A549 (cell line): ENCODE results near the gene TACC2. TPM values are rescaled to one million over a fixed set of nuclear protein-coding genes. Genes with fewer than 3 reads are reported as not detected.
A peak's percentile ranks its signal among the peaks of the same experiment; 100 is the strongest.

Source experiments
- ATAC-seq, 2 experiments: fragments of 200-7000 bp in 1 of 2; fragments of >200 bp in 1 of 2; cut with Nextera tagmentation in 1 of 2; cut with Tn5 transposase in 1 of 2; 3 replicates each; pipeline versions ENCODE4 v1.8.0 to v1.9.1; 2018 to 2020; ENCODE audit warnings: mild to moderate bottlenecking in 1 of 2, moderate library complexity in 1 of 2
- CTCF ChIA-PET: fragments of 300-600 bp; sonication (Branson Sonifier 250); formaldehyde crosslinking; extraction: SDS; loops from one replicate; lab custom pipeline; 2021; ENCODE audit warnings: antibody characterized with exemption, inconsistent platforms; lab: Yijun Ruan, JAX
- POLR2A ChIA-PET: fragments of 350-600 bp; formaldehyde crosslinking; extraction: SDS; loops from one replicate; lab custom pipeline; 2021; ENCODE audit warnings: antibody characterized with exemption, inconsistent platforms; lab: Yijun Ruan, JAX
- DNase-seq, 2 experiments: peaks; one replicate each; pipeline versions ENCODE4 v3.0.0 to v3.0.0-alpha.2; 2011 to 2016; ENCODE audit warnings: low read depth in 1 of 2, low spot score in 1 of 2
- FAIRE-seq: peaks from 2 replicates; lab custom pipeline; 2011; peaks lifted over from hg19 to GRCh38; lab: Jason Lieb, UNC
- H3K27ac ChIP-seq, 2 experiments: fragments of >200 bp; sonication (Bioruptor Twin); formaldehyde crosslinking; 3 replicates each; pipeline ENCODE4 v1.5.1; 2016 to 2017
- H3K4me1 ChIP-seq: fragments of >200 bp; sonication (Bioruptor Twin); formaldehyde crosslinking; 3 replicates; pipeline ENCODE4 v1.6.1; 2016
- H3K4me2 ChIP-seq: fragments of >200 bp; sonication (Bioruptor Twin); formaldehyde crosslinking; 3 replicates; pipeline ENCODE4 v1.6.1; 2016
- H3K4me3 ChIP-seq: fragments of >200 bp; sonication (Bioruptor Twin); formaldehyde crosslinking; 3 replicates; pipeline ENCODE4 v1.5.1; 2016
- H3K9me3 ChIP-seq: fragments of >200 bp; sonication (Bioruptor Twin); formaldehyde crosslinking; 3 replicates; pipeline ENCODE4 v1.6.1; 2016
- BHLHE40 ChIP-seq: IDR thresholded peaks from 2 replicates; pipeline ENCODE4 v1.6.1; 2012; ENCODE audit warnings: low read depth, low read length, inconsistent platforms
- CBX8 ChIP-seq: fragments of 200-600 bp; sonication (generic); IDR thresholded peaks from 2 replicates; pipeline ENCODE4 v1.6.1; 2016
- CHD2 ChIP-seq: fragments of 150-350 bp; IDR thresholded peaks from 2 replicates; pipeline ENCODE4 v1.6.1; 2014; ENCODE audit warnings: low read length; ENCODE audit not compliant: partially characterized antibody
- CHD4 ChIP-seq: fragments of 200-600 bp; sonication (generic); IDR thresholded peaks from 2 replicates; pipeline ENCODE4 v1.6.1; 2016; ENCODE audit warnings: antibody characterized with exemption, mild to moderate bottlenecking, borderline replicate concordance
- FOSL2 ChIP-seq, 2 experiments: fragments of 450-650 bp in 1 of 2; fragments of >200 bp in 1 of 2; sonication (Bioruptor Twin) in 1 of 2; formaldehyde crosslinking; IDR thresholded peaks; 2 replicates each; pipeline versions ENCODE4 v1.5.0 to v1.6.1; 2016 to 2020; ENCODE audit warnings: mild to moderate bottlenecking in 1 of 2, moderate library complexity in 1 of 2
- GATA3 ChIP-seq: IDR thresholded peaks from 2 replicates; pipeline ENCODE4 v1.6.1; 2012; ENCODE audit warnings: borderline replicate concordance
- HOXB13 ChIP-seq: fragments of 250-450 bp; sonication (Bioruptor Pico); IDR thresholded peaks from 2 replicates; pipeline ENCODE4 v1.5.0; 2020; ENCODE audit warnings: low read depth, mild to moderate bottlenecking, moderate library complexity
- HOXB5 ChIP-seq: fragments of 250-450 bp; sonication (Bioruptor Pico); IDR thresholded peaks from 2 replicates; pipeline ENCODE4 v1.5.0; 2020; ENCODE audit warnings: mild to moderate bottlenecking, moderate library complexity
- JUN ChIP-seq, 2 experiments: fragments of >200 bp; sonication (Bioruptor Twin); formaldehyde crosslinking; IDR thresholded peaks; 2 replicates in 1 of 2; 3 replicates in 1 of 2; pipeline ENCODE4 v1.6.1; 2016 to 2017
- JUNB ChIP-seq: fragments of >200 bp; sonication (Bioruptor Twin); formaldehyde crosslinking; IDR thresholded peaks from 2 replicates; pipeline ENCODE4 v1.6.1; 2016
- KDM5A ChIP-seq: fragments of 200-600 bp; sonication (generic); IDR thresholded peaks from 2 replicates; pipeline ENCODE4 v1.6.1; 2016; ENCODE audit warnings: antibody characterized with exemption, mild to moderate bottlenecking
- MAFK ChIP-seq: fragments of 450-650 bp; IDR thresholded peaks from 2 replicates; pipeline ENCODE4 v1.6.1; 2014; ENCODE audit not compliant: partially characterized antibody
- NR3C1 ChIP-seq: fragments of >200 bp; sonication (Bioruptor Twin); formaldehyde crosslinking; IDR thresholded peaks from 3 replicates; pipeline ENCODE4 v1.6.1; 2017
- PHF8 ChIP-seq: fragments of 200-600 bp; sonication (generic); IDR thresholded peaks from 2 replicates; pipeline ENCODE4 v1.6.1; 2016; ENCODE audit warnings: low read depth, mild to moderate bottlenecking, antibody characterized with exemption, moderate library complexity, borderline replicate concordance
- POLR2A ChIP-seq: IDR thresholded peaks from 2 replicates; pipeline ENCODE4 v1.6.1; 2012; ENCODE audit warnings: mild to moderate bottlenecking, low read length
- POLR2AphosphoS2 ChIP-seq: conservative IDR thresholded peaks from 2 replicates; pipeline ENCODE4 v1.6.1; 2012; ENCODE audit warnings: low read length, improper control_type of control experiment, inconsistent platforms
- RNF2 ChIP-seq: fragments of 200-600 bp; sonication (generic); IDR thresholded peaks from 2 replicates; pipeline ENCODE4 v1.6.1; 2016; ENCODE audit warnings: low read depth, mild to moderate bottlenecking, antibody characterized with exemption, moderate library complexity, borderline replicate concordance
- SMC3 ChIP-seq: fragments of >200 bp; sonication (Bioruptor Twin); formaldehyde crosslinking; IDR thresholded peaks from 3 replicates; pipeline ENCODE4 v1.6.1; 2018; ENCODE audit warnings: inconsistent platforms
- ZC3H11A ChIP-seq: fragments of 450-650 bp; IDR thresholded peaks from 2 replicates; pipeline ENCODE4 v1.6.1; 2014; ENCODE audit warnings: antibody characterized with exemption, mild to moderate bottlenecking
- ZNF302 ChIP-seq: fragments of 250-450 bp; sonication (Bioruptor Pico); IDR thresholded peaks from 2 replicates; pipeline ENCODE4 v1.9.0; 2021; ENCODE audit warnings: inconsistent platforms, mild to moderate bottlenecking, moderate library complexity
- WGBS: methylation state at CpG from one replicate; pipeline ENCODE4 v1.1.6; 2017; ENCODE audit errors: missing lambda C conversion rate; 5-methylcytosine and 5-hydroxymethylcytosine counted together
- polyA plus RNA-seq, 4 experiments: library from polyadenylated mRNA; depleted of rRNA in 3 of 4; stranded (reverse); fragments of >200 nt; fragmentation: RNase III in 1 of 4; extraction: RNeasy Plus Mini Kit Qiagen cat#74134 plus additional on column Dnase treatment in 1 of 4; gene quantifications; 2 replicates in 3 of 4; 3 replicates in 1 of 4; pipeline ENCODE4 v1.2.3, GENCODE V29; 2011 to 2017
- TF ChIP-seq, protein P1 (sequence below): fragments of 450-650 bp; IDR thresholded peaks from 2 replicates; pipeline ENCODE4 v1.6.1; 2014; ENCODE audit warnings: antibody characterized with exemption
- TF ChIP-seq, protein P2 (sequence below): fragments of >200 bp; sonication (Bioruptor Twin); formaldehyde crosslinking; IDR thresholded peaks from 3 replicates; pipeline ENCODE4 v1.6.1; 2016
- TF ChIP-seq, protein P3 (sequence below): fragments of >200 bp; sonication (Bioruptor Twin); formaldehyde crosslinking; IDR thresholded peaks from 3 replicates; pipeline ENCODE4 v1.5.1; 2016
- TF ChIP-seq, protein P4 (sequence below): IDR thresholded peaks from 2 replicates; pipeline ENCODE4 v1.6.1; 2012
- TF ChIP-seq, protein P5 (sequence below): IDR thresholded peaks from 2 replicates; pipeline ENCODE4 v1.6.1; 2012

Gene TACC2
- polyA plus RNA-seq, 2 of the 4 experiments (the other 2 are of a cell fraction) = 83.3 to 128 TPM

DNA sequence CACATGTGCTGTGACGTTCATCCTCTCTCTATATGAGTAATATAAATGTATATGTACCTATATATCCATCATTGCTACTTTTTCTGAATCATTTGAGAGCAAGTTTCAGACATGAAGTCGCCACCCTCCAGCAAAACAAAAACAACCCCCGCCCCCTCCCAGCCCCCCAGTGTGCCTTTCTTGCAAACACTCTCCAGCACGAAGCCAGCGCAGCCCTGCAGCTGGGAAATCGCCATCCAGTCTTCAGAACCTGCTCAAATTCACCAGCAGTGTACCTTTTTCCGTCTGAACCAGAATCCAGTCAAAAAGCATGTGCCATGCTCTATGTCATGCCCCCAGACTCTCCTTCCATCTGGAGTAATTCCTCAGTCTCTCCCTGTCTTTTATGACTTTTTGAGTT lies 135.8 kb downstream of the TACC2 start:
- CTCF ChIA-PET = interaction anchor here (2.1 to 4.1 kb wide), 3 partner anchors 12 to 22 kb away, joined by 4 to 23 read pairs (median 19); no protein-coding TSS in a partner anchor
- Histone ChIP-seq H3K27ac (no peak overlapping the region), H3K4me2 (no peak overlapping the region), H3K4me1 (peaks cover 64% of the 10 kb centered on the region), H3K4me3 (no peak overlapping the region), H3K9me3 (no peaks in the 10 kb centered on the region)
- no peak for FAIRE-seq
- ATAC-seq = no peak
- no peak for TF ChIP-seq BHLHE40
- TF ChIP-seq ZNF302 (CRISPR knock-in tag) = no peak
- TF ChIP-seq, protein P1, sequence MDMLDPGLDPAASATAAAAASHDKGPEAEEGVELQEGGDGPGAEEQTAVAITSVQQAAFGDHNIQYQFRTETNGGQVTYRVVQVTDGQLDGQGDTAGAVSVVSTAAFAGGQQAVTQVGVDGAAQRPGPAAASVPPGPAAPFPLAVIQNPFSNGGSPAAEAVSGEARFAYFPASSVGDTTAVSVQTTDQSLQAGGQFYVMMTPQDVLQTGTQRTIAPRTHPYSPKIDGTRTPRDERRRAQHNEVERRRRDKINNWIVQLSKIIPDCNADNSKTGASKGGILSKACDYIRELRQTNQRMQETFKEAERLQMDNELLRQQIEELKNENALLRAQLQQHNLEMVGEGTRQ = no peak
- TF ChIP-seq, protein P2, sequence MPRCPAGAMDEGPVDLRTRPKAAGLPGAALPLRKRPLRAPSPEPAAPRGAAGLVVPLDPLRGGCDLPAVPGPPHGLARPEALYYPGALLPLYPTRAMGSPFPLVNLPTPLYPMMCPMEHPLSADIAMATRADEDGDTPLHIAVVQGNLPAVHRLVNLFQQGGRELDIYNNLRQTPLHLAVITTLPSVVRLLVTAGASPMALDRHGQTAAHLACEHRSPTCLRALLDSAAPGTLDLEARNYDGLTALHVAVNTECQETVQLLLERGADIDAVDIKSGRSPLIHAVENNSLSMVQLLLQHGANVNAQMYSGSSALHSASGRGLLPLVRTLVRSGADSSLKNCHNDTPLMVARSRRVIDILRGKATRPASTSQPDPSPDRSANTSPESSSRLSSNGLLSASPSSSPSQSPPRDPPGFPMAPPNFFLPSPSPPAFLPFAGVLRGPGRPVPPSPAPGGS = no peak
- TF ChIP-seq CHD4 = no peak
- TF ChIP-seq, protein P3, sequence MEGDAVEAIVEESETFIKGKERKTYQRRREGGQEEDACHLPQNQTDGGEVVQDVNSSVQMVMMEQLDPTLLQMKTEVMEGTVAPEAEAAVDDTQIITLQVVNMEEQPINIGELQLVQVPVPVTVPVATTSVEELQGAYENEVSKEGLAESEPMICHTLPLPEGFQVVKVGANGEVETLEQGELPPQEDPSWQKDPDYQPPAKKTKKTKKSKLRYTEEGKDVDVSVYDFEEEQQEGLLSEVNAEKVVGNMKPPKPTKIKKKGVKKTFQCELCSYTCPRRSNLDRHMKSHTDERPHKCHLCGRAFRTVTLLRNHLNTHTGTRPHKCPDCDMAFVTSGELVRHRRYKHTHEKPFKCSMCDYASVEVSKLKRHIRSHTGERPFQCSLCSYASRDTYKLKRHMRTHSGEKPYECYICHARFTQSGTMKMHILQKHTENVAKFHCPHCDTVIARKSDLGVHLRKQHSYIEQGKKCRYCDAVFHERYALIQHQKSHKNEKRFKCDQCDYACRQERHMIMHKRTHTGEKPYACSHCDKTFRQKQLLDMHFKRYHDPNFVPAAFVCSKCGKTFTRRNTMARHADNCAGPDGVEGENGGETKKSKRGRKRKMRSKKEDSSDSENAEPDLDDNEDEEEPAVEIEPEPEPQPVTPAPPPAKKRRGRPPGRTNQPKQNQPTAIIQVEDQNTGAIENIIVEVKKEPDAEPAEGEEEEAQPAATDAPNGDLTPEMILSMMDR = no peak
- TF ChIP-seq NR3C1 = no peak
- no peak for TF ChIP-seq POLR2A
- no peak for TF ChIP-seq JUNB
- TF ChIP-seq HOXB13 (CRISPR knock-in tag) = no peak
- TF ChIP-seq RNF2 = no peak
- no peak for TF ChIP-seq MAFK
- no peak for TF ChIP-seq HOXB5 (CRISPR knock-in tag)
- TF ChIP-seq CBX8 = no peak
- no peak for TF ChIP-seq KDM5A
- no peak for TF ChIP-seq CHD2
- no peak for TF ChIP-seq PHF8
- WGBS = 85% methylated on average over 7 of the region's 7 CpGs
- DNase-seq = no peak
- POLR2A ChIA-PET = no interaction called here

DNA sequence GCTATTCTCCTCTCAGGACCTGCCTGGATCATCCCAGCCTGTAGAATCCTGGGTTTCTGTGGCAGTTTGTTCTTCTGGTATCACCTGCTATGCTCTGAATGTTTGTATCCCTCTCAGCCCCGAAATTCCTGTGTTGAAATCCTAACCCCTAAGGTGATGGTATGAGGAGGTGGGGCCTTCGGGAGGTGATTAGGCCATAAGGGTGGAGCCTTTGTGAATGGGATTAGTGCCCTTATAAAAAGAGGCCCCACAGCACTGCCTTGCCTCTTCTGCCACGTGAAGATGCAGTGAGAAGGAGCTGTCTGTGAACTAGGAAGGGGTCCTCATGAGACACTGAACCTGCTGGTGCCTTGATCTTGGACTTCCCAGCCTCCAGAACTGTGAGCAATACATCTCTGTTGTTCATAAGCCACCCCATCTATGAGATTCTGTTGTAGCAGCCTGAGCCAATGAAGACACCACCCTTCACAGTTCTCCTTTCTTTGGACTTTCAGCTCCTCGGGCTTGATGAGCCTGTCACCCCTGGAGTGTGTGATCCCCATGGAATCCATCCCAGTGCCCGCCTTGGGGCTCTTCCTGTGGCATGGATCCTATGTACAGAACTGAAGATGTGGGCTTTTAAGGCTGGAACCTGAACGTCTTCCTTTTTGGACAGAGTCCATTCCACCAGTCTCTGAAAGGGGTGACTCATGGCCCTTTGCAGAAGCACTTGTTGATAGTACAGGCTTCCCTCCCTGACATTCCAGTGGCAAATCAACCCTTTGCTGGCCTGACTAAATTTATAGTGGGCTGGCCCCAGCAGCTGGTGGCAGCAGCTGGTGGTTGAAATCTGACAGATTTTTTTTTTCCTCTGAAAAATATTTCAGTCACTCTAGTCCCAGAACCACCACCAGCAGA lies 138.0 kb downstream of the TACC2 start:
- FAIRE-seq (no peak), ATAC-seq (peak; percentile 80 to 83), DNase-seq (peak; percentile 72 to 80)
- TF ChIP-seq, protein P4, sequence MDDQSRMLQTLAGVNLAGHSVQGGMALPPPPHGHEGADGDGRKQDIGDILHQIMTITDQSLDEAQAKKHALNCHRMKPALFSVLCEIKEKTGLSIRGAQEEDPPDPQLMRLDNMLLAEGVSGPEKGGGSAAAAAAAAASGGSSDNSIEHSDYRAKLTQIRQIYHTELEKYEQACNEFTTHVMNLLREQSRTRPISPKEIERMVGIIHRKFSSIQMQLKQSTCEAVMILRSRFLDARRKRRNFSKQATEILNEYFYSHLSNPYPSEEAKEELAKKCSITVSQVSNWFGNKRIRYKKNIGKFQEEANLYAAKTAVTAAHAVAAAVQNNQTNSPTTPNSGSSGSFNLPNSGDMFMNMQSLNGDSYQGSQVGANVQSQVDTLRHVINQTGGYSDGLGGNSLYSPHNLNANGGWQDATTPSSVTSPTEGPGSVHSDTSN = peak; percentile 58; the same call in 1 of the 2 replicates
- TF ChIP-seq JUN (IDR thresholded peaks at IDR 0.05) (peak in 1 of 2 experiments; percentile 13; a peak in 1 of 5 replicates), FOSL2 (IDR thresholded peaks at IDR 0.05) (0 out of 2 replicates have a peak, but pooled peaks have one; percentile 30), FOSL2 (CRISPR knock-in tag; IDR thresholded peaks at IDR 0.05) (peak; percentile 88), SMC3 (0 out of 3 replicates have a peak, but pooled peaks have one; percentile 7), HOXB5 (CRISPR knock-in tag) (no peak), POLR2AphosphoS2 (peak; percentile 36), GATA3 (peak; percentile 48; the same call in 1 of the 2 replicates), ZC3H11A (no peak)
- TF ChIP-seq, protein P5, sequence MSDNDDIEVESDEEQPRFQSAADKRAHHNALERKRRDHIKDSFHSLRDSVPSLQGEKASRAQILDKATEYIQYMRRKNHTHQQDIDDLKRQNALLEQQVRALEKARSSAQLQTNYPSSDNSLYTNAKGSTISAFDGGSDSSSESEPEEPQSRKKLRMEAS = peak; percentile 55; the same call in 1 of the 2 replicates
- POLR2A ChIA-PET = interaction anchor here (2.1 to 2.5 kb wide), 2 partner anchors 14 kb away, joined by 8 read pairs; no protein-coding TSS in a partner anchor
- no peaks in the 10 kb centered on the region for H3K9me3 ChIP-seq
- 29% methylated on average over 6 of the region's 6 CpGs for WGBS
- H3K4me3 ChIP-seq = peak overlapping the region; percentile 15; the same call in 1 of the 3 replicates
- H3K27ac ChIP-seq = peak overlapping the region; percentile 72 to 81
- H3K4me2 ChIP-seq = peak overlapping the region; percentile 73
- CTCF ChIA-PET = interaction anchor here (0.9 to 1.8 kb wide), 7 partner anchors 8 to 16 kb away, joined by 3 to 11 read pairs (median 5); no protein-coding TSS in a partner anchor
- peaks cover 67% of the 10 kb centered on the region for H3K4me1 ChIP-seq
